NCI-H1417 treated with DMSO at 0.1 percent for 48 hours (cell line): ENCODE data around the gene RETSAT.
"Not testable (repeated sequence)": the region's sequence is repeated elsewhere in the genome, so short reads cannot be mapped to it uniquely, and the experiment has no call there.

Experiments
- DNase-seq: peaks from one replicate; lab custom pipeline; 2025; lab: John Stamatoyannopoulos, UW

RETSAT gene

GRCh38 chr2:85330839-85331636 lies 23.3 kb downstream of the RETSAT start:
- no peak for DNase-seq

- not testable (repeated sequence) for DNase-seq
Measured at GRCh38 chr2:85329701-85330100, 24.6 kb downstream of the RETSAT start.

- DNase-seq: no peak
Measured at GRCh38 chr2:85329181-85329651, 25.1 kb downstream of the RETSAT start.

DNA sequence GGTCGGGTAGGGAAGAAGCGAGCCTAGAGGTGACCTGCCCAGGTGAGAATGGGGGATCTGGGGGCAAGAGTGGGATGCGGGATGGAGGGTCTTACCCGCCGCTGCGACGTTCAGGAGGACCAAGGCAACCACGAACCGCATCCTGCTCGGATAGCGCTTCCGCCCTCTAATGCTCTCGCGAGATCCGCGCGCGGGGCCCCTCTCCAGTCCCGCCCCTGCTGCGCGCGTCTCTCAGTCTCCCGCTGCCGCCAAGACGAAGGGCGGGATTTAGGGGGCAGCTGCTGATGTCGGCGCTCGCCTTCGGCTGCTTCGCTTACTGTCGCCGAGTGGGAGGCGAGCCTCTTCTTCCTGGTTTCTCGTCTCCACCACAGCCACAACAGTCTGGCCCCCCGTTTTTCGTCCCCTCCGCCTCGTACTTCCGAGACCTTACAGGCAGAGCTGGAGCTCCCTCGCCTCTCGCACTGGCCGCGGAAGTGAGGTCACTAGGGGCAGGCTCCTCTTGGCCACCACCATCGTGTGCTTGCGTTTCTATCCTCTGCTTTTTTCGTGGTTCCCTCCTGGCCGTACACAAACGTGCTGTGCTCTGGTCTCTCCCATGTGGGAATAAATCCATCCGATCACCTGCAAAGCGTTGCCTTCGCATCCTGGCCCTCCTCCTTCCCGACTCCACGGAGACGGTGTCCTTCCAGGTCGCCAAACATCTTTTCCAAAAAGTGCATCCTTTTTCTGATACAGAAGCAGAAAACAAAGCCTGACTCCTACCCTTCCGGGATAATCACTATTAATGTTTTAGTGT lies 26.3 kb downstream of the RETSAT start, which contains the start of gene TGOLN2:
TGOLN2 (minus strand) TSS at position 168 of the 796 bp plus-strand sequence; CDS start at position 141, 27 bp downstream.
- DNase-seq: peak; percentile 76

- DNase-seq: no peak
Measured at GRCh38 chr2:85327160-85327821, 27.0 kb downstream of the RETSAT start.

DNA sequence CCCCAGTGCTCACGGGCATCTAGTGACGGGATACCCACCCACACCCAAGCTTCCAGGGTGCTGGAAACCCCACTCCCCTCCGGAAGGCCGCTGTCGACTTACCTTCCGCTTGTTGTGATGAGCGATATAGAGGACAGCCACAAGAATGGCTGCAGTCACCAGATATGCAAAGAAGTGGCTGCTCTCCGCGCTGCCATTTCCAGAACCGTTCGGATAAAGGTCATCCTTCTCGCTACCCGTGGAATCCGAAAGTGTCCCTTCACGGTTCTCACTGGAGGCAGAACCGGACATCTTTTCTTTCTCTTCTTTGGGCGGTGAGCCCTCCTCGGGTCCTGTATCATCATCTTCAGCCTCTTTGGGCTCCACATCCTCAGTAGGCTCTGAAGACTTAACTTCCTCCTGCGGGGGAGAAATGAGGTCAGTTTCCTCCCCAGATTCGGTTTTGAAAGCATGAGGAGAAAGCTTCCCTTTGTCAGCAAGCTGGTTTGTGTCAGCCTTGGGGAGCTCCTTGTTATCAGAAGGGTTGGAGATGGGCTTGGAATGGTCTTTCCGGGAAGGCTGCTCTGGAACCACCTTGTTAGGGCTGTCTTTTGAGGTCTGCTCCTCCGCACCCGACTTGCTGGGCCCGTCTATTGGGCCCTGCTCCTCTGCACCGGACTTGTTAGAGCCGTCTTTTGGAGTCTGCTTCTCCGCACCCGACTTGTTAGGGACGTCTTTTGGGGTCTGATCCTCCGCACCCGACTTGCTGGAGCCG lies 27.7 kb downstream of the RETSAT start:
- no peak for DNase-seq

DNA sequence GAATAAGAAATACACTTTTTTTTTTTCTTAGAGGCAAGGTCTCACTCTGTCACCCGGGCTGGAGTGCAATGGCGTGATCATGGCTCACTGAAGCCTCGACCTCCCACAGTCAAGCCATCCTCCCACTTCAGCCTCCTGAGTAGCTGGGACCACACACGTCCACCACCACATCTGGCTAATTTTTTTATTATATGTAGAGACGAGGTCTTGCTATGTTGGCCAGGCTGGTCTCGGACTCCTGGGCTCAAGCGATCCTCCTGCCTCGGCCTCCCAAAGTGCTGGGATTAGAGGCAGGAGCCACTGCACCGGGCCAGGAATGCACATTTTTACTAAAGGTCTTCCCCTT lies 28.9 kb downstream of the RETSAT start:
- DNase-seq: no peak

DNA sequence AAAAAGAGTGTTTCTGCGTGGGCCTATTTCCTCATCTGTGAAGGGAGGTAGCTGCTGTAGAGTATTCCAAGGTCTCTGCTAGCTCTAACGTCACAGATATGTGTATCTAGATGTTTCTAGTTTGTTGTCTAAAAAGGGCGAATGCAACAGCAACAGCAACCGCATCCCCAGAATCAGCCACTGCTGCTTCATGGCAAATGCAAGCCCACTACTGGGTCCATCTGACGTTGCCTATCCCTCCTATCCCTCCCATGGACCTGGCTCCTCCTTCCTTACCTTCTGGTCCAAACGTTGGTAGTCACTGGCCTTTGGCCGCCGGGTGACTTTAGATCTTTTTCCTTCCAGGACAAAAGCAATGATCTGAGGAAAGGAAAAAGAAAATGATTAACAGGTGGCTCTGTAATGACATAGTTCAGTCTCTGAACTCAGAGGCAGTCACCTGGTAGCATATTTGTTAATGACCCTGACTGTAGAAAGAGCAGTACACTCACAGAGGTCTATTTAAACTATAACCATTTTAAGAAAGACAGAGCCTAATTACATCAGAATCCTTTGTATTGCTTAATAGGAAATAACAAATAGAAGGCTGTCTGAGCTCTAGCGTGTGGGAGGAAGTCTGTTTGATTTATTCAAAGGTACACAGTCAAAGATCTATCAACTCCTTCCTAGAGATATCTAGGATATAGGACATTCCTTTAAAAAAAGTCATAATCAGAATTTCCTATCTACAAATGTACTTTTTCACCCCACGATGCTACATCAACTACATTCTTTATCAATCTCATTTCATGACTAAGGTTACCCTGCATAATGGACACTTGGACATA lies 29.5 kb downstream of the RETSAT start:
- DNase-seq: no peak

DNA sequence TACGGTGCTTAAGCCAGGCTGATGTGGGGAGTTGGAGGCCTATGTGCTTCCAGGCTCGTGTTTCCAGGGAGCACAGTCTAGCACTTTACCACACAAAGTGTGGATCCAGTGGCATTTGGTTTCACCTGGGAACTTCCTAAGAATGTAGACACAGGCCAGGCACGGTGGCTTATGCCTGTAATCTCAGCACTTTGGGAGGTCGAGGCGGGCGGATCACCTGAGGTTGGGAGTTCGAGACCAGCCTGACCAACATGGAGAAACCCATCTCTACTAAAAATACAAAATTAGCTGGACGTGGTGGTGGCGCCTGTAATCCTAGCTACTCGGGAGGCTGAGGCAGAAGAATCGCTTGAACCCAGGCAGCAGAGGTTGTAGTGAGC lies 30.4 kb downstream of the RETSAT start:
- not testable (repeated sequence) for DNase-seq

DNA sequence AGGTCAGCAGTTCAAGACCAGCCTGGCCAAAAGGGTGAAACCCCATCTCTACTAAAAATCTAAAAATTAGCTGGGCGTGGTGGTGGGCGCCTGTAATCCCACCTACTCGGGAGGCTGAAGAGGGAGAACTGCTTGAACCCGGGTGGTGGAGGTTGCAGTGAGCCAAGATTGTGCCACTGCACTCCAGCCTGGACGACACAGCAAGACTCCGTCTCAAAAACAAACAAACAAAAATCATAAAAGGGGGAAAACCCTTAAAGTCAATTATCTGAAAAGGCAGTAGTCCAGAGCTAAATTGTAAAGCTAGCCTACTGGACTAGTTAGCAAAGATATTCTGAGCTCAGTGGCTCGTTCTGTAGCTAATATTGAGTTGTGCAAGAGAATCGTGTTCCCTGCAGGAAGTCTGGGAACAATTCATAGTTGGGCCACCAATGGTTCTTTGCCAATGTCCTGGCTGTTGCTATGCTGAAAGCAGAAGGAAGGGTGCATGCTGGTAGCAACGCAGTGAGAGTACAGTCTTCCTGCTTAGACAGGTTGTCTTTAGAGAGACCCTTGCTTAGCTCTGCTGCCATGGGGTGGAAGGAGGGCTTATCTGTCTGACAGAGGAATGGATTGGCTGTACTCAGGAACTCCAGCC lies 30.9 kb downstream of the RETSAT start:
- DNase-seq: no peak

- DNase-seq: no peak
Measured at GRCh38 chr2:85319796-85320195, 34.5 kb downstream of the RETSAT start.

- no peak for DNase-seq
Measured at GRCh38 chr2:85318222-85319074, 35.9 kb downstream of the RETSAT start.

DNA sequence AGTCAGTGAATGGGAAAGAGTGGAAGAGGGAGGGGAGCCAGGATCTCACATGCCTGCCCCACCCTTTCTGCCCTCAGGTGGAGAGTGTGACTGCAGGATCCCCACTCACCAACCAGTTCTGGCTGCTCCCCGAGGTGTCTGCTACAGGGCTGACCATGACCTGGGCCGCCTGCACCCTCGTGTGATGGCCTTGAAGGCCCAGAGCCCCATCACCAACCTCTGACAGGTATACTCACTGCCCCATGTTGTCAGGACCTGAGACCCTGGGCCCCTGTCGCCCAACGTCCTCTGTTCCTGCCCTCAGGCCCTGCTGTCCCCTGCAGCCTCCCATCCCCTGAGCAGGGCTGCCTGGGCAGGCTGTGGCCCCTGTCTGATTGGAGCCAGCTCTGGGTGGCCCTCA lies 38.4 kb downstream of the RETSAT start:
- not testable (repeated sequence) for DNase-seq

- DNase-seq: no peak
Measured at GRCh38 chr2:85314884-85315242, 39.5 kb downstream of the RETSAT start.

GRCh38 chr2:85312404-85312803 lies 41.9 kb downstream of the RETSAT start:
- DNase-seq: no peak

DNA sequence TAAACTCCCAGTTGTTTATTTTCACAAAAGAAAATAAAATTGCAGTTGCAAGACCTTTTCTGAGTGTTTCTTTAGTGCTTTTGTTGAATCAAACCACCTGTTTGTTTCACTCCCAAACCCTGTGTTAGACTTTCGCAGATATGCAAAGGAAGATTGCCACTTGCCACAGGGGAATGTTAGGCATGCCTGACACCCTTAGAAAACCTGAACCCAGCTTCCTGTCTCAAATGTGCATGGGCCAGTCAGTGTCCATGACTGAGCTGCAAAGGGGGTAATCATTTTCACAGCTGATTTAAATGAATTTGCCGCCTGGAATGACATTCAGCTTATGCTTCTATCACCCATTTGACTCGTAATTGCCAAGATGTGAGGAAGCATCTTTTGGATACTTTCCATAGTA lies 44.0 kb downstream of the RETSAT start:
- no peak for DNase-seq

DNA sequence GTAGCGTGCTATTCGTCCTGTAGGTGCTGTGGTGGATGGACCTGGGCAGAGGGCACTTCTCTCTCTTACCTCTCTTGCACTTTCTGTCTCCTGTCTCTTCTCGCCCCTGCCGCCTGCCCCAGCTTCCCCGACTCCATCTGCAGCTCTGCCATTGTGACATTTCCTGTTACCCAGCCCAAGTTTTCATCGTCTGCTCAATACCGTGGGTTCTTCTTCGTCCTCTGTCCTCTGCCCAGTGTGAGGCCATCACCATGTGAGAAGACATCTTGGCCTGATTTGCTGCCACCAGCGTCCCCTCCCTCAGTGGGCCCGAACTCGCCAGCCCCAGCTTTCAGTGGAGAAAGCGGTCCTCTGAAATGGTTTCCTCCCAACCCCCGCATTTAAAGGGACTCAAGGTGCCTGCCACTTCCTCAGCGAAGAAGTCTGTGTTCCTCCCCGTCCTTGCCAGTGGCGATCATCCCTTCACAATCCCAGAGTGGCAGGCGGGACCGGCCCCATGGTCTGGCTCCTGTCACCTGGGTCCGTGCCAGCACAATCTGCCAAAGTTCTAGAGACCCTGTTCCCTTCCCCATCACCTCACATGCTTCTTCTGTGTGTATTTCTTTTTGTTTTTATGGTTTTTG lies 44.5 kb downstream of the RETSAT start:
- no peak for DNase-seq

- DNase-seq: no peak
Measured at GRCh38 chr2:85308896-85309555, 45.3 kb downstream of the RETSAT start.

DNA sequence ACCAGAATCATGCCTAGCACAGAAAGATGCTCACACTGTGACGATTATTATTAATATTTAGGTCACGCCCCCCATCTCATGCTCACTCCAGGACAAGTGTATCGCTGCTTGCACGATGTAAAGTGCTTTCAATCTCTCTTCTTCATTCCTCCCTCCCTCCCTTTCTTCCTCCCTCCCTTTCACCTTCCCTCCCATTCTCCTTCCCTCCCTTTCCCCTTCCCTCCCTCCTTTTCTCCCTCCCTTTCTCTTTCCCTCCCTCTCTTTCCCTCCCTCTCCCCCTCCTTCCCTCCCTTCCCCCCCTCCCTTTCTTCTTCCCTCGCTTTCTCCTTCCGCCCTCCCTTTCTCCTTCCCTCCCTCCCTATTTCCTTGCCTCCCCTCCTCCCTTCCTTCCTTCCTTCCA lies 46.1 kb downstream of the RETSAT start:
- DNase-seq: no peak
